NCI-H146 treated with DMSO at 0.1 percent for 48 hours (cell line): ENCODE results near the gene RNF8.
"Not testable (repeated sequence)": the region's sequence is repeated elsewhere in the genome, so short reads cannot be mapped to it uniquely, and the experiment has no call there.

Experiments
- DNase-seq: peaks from one replicate; lab custom pipeline; 2025; ENCODE audit not compliant: unreplicated experiment; lab: John Stamatoyannopoulos, UW

Gene RNF8

DNA sequence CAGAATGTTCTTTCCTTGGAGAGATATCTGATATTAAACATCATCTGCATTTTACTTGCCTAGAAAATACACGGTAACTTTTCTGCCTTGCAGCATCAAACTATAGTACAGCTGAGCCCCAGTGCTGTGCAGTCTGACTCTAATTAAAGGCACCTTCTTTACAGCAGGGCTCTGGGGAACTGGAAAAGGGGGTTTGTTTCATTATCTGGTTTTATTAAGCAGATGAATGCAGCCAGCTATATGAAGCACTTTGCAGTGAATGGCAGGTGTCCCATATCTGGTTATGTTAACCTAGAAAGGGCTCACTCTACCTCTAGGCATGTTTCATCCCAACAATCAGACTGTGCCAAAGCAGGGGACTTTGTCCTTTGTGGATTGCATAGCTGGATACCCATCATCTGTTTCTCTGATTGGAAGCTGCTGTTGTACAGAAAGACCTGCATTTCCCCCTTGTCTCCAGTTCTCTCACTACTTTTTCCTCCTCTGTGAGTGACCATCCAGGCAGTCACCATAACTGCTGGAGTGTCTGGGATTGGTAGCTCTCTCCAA, 39.7 kb downstream of the RNF8 start:
- DNase-seq: no peak

DNA sequence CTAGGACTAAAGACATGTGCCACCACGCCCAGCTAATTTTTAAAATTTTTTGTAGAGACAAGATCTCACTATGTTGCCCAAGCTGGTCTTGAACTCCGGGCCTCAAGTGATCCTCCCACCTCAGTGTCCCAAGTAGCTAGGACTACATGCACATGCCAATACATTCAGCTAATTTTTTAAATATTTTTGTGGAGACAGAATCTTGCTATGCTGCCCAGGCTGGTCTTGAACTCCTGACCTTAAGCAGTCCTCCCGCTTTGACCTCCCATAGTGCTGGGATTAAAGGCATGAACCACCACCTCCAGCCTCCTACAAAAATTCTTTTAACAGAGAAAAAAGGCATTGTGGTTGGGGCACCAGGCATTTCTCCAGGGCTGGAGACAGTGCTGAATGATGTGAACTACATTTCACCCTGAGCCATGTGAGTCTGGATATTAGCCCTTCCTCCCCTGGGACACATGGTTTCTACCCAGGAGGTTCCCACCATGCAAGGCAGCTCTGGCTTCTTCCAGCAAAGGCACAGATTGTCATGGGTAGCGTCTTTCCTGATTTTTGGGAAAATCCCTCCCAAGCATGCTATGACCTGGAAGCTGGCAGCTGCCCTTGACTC, 42.9 kb downstream of the RNF8 start:
- DNase-seq: no peak

DNA sequence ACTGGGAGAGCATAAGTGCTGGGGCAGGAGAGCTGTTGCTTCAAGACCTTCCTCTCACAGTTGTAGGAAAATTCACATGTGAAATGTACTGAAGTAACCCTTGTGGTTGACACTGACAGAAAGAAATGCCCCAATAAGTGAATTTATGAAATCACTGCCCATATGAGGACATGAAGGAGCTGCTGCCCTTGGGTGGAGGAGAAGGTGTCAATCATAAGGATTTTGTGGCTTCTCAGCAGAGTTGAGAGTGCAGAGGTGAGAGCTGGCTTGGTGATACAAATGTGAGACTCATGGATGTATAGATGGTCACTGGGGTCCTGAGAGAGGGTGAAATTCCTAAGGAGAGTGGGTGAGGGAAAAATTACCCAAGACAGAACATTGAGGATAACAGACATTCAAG, 45.3 kb downstream of the RNF8 start:
- DNase-seq: no peak

DNA sequence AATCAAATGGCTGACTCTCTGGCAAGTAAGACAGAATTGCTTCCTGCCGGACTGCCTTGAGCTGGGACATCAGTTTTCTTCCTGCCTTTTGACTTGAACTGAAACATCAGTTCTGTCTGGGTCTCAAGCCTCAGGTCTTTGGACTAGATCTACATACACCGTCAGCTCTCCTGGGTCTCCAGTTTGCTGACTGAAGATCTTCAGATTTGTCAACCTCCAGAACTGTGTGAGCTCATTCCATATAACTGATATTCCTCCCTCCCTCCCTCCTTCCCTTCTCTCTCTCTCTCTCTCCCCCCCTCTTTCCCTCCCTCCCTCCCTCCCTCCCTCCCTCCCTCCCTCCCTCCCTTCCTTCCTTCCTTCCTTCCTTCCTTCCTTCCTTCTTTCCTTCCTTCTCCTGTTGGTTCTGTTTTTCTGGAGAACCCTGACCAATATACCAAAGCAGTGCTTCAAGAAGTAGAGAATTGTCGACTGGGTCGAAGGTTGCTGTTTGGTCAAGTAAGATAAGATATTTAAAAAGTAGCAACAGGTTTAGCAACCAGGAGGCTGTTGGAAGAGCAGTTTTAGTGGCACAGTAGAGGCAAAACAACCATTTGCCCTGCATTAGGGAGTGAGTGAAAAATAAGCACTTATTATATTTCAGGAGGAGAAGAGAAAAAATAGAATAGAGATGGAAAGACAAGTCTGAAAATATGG, 46.2 kb downstream of the RNF8 start:
- DNase-seq: no peak

DNA sequence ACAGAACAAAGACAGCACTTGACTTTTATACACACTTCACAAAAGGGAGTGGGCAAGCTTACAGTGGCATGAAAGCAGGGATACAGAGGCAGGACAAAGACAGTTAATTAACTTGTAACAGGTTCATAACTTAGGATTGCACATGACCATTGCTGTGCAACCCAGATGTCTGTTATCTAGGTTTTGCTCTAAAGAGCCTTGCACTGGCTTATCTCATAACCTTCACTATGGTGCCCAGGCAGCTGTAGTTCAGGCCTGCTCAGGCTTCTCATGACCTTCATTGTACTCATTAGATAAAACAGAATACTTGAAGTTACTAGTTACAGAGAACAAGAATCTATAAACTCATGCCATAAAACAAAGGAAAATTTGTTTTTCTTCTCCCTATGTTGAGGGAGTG, 47.9 kb downstream of the RNF8 start:
- not testable (repeated sequence) for DNase-seq

DNA sequence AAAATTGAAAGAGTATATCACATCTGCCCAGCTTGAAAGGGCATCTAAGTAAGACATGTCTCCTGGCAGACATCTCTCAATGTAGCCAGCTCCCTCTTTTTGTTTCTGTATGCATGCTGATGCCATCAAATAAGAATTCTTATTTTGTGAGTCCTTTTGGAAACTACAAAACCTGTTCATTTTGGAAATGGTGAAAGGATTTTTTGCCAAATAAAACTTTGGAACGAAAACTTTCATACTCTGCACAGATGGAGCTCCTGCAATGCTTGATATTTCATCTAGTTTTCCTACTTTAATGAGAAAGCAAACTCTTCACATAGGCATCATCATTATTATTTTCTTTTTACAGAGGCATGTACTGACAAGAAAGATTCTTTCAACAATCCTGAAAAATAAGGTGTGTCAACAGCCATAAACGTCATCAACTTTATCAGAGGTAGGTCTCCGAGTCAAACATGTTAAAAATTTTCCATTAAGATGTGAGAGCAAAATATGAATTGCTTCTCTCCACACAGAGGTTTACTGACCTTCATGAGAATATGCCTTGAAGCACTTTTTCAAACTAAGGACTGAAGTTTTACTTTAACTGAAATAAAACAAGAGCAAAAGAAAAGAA, 53.1 kb downstream of the RNF8 start:
- DNase-seq: no peak

DNA sequence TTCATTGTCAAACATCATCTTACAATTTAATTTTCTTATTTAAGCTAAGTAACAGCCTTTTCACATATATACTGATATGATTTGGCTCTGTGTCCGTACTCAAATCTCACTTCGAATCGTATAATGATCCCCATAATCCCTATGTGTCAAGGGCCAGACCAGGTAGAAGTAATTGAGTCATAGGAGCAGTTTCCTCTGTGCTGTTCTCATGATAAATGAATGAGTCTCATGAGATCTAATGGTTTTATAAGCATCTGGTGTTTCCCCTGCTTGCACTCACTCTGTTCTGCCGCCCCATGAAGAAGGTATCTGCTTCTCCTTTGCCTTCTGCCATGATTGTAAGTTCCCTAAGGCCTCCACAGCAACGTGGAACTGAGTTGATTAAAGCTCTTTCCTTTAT, 54.2 kb downstream of the RNF8 start:
- no peak for DNase-seq

DNA sequence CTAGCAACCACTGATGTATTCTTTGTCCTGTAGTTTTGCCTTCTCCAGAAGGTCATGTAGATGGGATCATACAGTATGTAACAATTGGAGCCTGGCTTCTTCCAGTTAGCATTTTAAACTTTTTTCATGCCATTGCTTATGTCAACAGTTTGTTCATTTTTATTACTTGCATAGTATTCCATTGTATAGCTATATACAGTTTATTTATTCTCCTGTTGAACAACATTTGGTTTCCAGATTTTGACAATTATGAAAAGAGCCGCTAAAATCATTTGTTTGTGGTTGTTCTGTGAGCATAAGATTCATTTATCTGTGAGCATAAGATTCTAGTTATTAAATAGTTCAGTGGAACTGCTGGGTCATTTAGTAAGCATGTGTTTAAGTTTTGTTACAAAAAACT, 55.7 kb downstream of the RNF8 start:
- no peak for DNase-seq

DNA sequence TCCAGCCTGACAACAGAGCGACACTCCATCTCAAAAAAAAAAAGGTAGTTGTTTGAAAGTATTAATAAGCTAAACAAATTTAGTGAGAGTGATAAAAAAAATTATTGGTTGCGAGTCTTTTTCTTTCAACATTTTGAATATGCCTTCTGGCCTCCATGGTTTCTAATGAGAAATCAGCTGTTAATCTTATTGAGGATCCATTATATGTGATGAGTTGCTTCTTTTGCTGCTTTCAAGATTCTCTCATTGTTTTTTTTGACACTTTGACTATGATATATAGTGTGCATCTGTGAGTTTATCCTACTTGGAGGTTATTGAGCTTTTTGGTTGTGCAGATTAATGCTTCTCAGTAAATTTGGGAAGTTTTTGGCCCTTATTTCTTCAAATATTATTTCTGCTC, 63.6 kb downstream of the RNF8 start:
- no peak for DNase-seq

DNA sequence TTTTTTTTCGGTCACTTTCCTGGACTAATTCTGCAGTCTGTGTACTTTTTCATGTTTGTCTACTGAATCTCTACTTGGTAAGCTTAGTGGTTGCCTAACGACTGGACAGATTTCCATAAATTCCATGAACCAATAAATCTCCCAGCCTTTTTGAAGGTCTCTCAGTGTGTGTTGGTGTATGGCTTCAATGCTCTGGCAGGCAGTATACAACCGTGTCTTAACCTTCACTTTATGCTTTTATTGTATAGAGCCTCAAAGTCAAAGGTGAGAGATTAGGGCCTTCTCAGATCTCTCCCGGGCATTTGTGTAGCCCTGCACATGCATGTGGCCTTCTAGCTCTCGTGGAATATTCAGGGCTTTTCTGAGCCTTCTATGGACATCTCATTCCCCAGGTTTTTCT, 64.9 kb downstream of the RNF8 start:
- DNase-seq: peak; percentile 93

DNA sequence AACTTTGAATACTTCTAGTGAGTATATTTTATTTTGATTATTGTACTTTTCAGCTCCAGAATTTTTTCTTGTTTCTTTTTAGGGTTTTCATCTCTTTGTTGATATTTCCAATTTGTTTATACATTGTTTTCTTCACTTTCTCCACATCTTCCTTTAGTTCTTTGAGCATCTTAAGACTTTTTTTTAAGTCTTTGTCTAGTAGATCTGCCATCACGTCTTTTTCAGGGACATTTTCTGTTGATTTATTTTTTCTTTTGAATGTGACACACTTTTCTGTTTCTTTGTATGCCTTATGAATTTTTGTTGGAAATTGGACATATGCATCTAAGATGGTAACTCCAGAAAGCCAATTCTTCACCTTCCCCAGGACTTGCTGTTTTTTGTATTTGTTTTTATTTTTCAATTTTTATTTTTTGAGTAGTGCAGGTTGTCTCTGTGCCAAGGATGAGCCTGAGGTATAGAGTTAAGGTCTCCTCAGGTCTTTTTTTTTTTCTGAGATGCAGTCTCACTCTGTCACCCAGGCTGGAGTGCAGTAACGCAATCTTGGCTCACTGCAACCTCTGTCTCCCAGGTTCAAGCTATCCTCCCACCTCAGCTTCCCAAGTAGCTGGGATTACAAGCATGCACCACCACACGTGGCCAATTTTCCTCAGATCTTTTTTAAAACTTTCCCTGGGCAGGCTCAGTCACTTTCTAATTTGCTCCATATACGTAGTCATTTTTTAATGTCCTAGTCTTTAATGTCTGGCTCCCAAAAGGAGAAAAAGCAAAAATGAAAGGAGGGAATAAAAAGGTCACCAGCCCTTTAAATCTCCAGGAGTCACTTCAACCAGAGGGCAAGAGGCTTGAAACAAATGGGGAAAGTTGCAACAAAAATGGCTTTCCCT, 72.5 kb downstream of the RNF8 start:
- no peak for DNase-seq

DNA sequence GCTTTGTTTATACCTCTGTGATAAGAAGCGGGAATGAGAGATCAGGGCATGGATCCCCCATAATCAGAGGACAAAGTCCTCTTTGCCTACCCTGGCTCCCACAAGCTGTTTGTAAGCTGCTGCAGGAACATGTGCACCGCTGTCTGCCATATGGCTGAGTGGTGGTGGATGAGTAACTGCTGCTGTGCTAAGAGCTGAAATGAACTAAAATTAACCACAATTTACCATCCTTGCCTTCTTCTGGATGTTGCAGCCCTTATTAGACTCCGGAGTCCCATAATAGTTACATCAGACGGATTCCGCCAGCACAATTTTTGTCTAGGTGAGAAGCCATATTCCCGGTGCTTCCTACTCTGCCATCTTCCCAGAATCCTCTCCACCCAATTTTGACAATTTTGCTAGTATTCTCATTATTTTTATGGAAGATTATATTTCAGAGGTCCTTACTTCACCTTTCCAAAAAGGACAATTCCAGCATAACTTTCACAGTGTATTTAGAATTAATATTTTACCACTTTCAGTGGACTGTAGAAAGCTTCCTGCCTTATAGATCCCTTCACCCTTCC, 73.2 kb downstream of the RNF8 start:
- DNase-seq: no peak

DNA sequence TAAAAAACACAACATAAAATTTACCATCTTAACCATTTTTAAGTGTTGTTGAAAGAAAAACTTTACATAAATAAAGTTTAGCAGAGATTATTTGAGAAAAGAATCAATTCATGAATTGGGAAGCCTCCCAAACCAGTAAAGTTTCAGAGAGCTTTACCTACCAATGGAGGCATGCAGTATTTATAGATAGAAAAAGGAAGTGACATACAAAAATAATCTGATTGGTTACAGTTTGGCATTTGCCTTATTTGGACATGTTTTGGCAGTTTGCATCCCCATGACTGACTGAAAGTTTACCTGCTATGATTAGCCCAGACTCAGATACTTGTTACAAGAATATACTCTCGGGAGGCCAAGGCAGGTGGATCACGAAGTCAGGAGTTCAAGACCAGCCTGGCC, 75.6 kb downstream of the RNF8 start:
- no peak for DNase-seq

DNA sequence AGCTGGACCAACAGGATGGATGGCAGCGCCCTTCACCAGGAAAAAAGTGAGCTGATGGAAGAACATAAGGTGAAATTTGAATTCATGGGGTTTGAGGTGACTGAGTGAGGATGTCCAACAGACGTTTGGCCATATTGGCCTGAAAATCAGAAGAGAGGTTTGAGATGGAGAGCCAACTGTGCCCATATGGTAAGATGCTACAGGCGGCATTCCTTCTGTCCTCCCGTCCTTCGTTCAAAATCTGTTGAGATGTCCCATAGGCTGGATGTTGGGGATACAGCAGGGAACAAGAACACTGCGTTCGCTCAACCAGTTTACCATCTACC, 78.8 kb downstream of the RNF8 start:
- no peak for DNase-seq

DNA sequence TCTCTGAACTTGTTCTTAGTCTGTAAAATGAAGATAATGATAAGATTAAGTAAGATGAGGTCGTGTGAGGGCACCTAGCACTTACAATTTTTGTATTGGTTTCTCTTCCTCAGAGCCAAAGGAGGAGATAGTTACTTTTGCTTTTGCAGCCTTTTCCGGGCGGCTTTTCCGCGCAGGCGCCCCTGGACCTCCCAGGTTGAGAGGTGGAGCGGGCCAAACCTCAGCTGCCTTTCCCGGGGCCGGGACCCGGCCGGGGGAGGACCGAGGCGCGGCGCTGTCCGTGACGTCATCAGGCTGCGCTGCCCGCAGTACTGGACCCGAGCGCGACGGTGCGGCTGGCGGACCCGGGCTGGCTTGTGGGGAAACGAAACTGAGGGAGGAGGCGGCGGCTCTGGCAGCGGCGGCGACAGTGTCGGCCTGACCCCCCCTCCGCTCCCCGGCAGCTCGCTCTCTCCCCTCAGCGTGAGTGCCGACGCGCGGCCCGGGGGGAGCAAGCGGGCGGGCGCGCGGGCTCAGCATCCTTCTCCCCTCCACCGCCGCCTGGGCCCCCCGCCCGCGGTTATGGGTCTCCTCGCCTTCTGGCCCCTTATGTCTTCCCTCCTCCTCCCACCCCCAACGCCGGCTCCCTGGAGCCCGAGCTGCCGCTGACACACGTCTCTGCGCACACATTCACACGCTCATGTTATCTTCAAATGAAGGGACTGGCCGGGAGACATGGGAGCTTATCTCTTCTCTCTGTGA, 79.3 kb downstream of the RNF8 start, which contains the start of gene CMTR1:
Gene CMTR1 (plus strand): TSS at position 306 of the 741 bp plus-strand sequence. CDS start 2,409 bp downstream, outside the sequence.
- peak; percentile 87 for DNase-seq

DNA sequence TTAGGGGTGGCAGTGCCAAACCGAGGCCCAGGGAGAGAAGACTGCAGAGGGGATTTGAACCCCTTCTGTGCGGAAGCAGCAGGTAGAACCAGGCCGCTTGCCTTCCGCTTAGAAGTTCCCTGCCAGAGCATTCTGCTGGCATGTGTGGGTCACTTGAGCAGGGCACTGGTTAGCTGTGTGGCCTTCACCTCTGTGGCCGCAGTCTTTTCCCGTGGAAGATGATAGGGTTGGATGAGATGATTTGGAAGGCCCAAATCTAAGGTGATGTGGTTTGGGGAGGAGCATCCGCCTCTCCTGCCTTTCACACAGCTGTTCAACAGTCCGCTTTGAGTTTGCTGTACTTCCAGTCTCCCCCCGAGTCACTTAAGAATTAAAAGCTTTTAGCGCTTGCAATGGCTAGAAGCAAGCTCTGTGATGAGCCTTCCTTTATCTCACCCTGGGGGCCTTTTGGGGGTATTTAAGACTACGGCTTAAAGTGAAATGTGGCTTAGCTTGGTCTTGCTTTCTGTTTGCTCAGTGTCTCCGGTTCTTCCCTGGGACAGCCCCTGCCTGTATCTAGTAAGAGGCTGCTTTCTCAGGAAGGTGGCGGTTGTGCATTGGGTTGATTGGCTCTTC, 80.0 kb downstream of the RNF8 start:
- DNase-seq: no peak

DNA sequence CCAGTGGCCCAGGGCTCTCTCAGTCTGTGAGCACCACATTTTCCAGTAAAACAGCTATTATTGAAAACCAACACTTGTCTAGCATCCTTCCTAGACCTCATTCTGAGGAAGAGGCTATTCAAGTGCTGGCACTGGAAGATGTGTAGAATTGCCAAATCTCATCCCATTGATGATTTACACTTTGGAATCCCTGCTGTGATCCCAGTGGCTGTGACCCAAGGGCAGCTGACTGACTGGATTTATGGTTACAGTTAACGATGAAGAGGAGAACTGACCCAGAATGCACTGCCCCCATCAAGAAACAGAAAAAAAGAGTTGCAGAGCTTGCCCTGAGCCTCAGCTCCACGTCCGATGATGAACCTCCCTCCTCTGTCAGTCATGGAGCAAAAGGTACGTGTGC, 81.6 kb downstream of the RNF8 start:
- no peak for DNase-seq

DNA sequence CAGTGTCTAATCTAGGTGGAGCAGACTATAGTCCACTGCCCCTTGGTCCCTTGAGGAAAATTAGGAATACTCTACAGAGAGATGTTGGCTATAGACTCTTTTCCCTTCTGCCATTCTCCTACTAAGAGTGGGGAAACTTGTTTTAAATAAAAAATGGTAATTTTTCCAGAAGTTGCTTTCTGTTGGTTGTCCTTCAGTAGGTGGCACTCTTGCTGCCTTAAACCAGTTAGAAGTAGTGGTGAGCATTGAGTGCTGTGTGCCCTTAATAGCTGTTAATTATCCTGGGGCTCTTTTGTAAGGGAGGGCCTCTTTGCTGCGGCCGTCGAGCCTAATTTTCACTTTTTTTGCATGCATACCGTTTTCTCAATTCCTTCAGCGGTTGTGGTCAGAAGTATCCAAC, 82.0 kb downstream of the RNF8 start:
- DNase-seq: no peak

DNA sequence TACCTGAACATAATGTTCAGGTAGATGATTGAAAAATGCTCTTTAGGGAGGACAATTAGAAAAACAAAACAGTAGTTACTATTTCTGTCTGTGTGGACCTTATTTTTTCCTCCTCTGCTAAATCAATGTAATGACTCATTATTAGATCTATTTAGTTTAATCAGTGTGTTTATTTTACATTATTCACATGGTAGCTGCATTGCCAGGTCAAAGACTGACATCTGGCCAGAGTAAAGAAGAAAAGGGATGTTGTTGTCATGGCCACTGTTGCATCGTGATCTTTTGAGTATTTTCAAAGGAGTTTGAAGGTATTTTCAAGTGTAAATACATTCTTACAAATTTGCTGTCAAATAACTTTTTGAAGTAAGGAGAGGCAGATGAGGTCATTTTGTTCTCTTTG, 85.1 kb downstream of the RNF8 start:
- DNase-seq: no peak

DNA sequence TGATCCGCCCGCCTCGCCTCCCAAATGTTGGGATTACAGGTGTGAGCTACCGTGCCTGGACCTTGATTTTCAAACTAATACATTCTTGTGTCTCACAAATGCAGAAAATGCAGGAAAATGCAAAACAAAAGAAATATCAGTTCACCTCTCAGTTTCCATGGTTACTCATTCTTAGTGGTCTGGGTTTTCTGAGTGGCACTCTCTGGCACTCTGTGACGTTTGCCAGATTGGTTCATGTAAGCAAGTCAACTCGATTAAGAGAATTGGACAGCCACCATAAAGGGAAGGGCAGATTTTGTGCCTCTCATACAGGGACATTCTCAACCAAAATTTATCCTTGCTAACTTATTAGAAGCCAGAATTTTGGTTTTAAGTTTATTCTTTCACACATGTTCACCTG, 87.9 kb downstream of the RNF8 start:
- DNase-seq: no peak
